Neuronal stem cell (in vitro differentiated cells): ENCODE measurements around the gene KIF16B.
A peak's percentile ranks its signal among the peaks of the same experiment; 100 is the strongest.

Experiments
- DNase-seq: peaks from one replicate; pipeline ENCODE4 v3.0.0-alpha.2; 2013; ENCODE audit warnings: low spot score
- H2AFZ ChIP-seq: one replicate; pipeline ENCODE4 v1.6.1; 2013; ENCODE audit warnings: mild to moderate bottlenecking, low read length, inconsistent platforms
- H2AK5ac ChIP-seq: 2 replicates; pipeline ENCODE4 v1.6.1; 2013; ENCODE audit warnings: low read depth, mild to moderate bottlenecking, inconsistent platforms, low read length, moderate library complexity, mixed read lengths
- H2BK120ac ChIP-seq: 2 replicates; pipeline ENCODE4 v1.6.1; 2013; ENCODE audit warnings: low read depth, mild to moderate bottlenecking, inconsistent platforms, low read length, moderate library complexity, mixed read lengths
- H2BK12ac ChIP-seq: one replicate; pipeline ENCODE4 v1.6.1; 2013; ENCODE audit warnings: low read length, inconsistent platforms
- H2BK15ac ChIP-seq: 2 replicates; pipeline ENCODE4 v1.6.1; 2013; ENCODE audit warnings: mild to moderate bottlenecking, low read length, inconsistent platforms, mixed read lengths
- H2BK5ac ChIP-seq: one replicate; pipeline ENCODE4 v1.6.1; 2013; ENCODE audit warnings: inconsistent platforms, mild to moderate bottlenecking, low read length, moderate library complexity
- H3K14ac ChIP-seq: one replicate; pipeline ENCODE4 v1.6.1; 2013; ENCODE audit warnings: low read length, inconsistent platforms
- H3K18ac ChIP-seq: 2 replicates; pipeline ENCODE4 v1.6.1; 2013; ENCODE audit warnings: low read length, inconsistent platforms
- H3K23ac ChIP-seq: 2 replicates; pipeline ENCODE4 v1.6.1; 2013; ENCODE audit warnings: low read depth, mild to moderate bottlenecking, mixed read lengths, low read length, inconsistent platforms; ENCODE audit not compliant: poor library complexity
- H3K27ac ChIP-seq: replicated peaks from 3 replicates; pipeline ENCODE4 v1.5.1; 2013; ENCODE audit warnings: low read length, inconsistent platforms
- H3K27me3 ChIP-seq, 3 experiments: 2 replicates each; pipeline ENCODE4 v1.6.1; 2013; ENCODE audit warnings: low read length in 3 of 3, mild to moderate bottlenecking in 2 of 3, inconsistent platforms in 1 of 3, low read depth in 1 of 3, mixed read lengths in 1 of 3, moderate library complexity in 1 of 3; ENCODE audit not compliant: control insufficient read depth in 3 of 3, insufficient read depth in 3 of 3
- H3K36me3 ChIP-seq, 2 donors: replicated peaks in 1 of 2; 2 replicates each; pipeline ENCODE4 v1.6.1; 2013; ENCODE audit warnings: low read length in 2 of 2; ENCODE audit not compliant: control insufficient read depth in 2 of 2, insufficient read depth in 2 of 2
- H3K4ac ChIP-seq: 2 replicates; pipeline ENCODE4 v1.6.1; 2013; ENCODE audit warnings: inconsistent platforms, mild to moderate bottlenecking, low read length, moderate library complexity
- H3K4me1 ChIP-seq, 2 donors: 1 replicate in 1 of 2; 2 replicates in 1 of 2; pipeline ENCODE4 v1.6.1; 2013; ENCODE audit warnings: low read length in 2 of 2, low read depth in 1 of 2; ENCODE audit not compliant: control insufficient read depth in 2 of 2, insufficient read depth in 1 of 2
- H3K4me2 ChIP-seq: one replicate; pipeline ENCODE4 v1.6.1; 2013; ENCODE audit warnings: mild to moderate bottlenecking, low read length, inconsistent platforms; ENCODE audit not compliant: insufficient read depth, poor library complexity, severe bottlenecking
- H3K4me3 ChIP-seq, 2 donors: 2 replicates each; pipeline ENCODE4 v1.5.1; 2013; ENCODE audit warnings: low read length in 2 of 2, mild to moderate bottlenecking in 2 of 2, inconsistent platforms in 1 of 2, moderate library complexity in 1 of 2
- H3K79me1 ChIP-seq: one replicate; pipeline ENCODE4 v1.6.1; 2013; ENCODE audit warnings: low read depth, mild to moderate bottlenecking, inconsistent platforms, low read length, moderate library complexity
- H3K9ac ChIP-seq: one replicate; pipeline ENCODE4 v1.6.1; 2013; ENCODE audit warnings: mild to moderate bottlenecking, low read depth, low read length, inconsistent platforms; ENCODE audit not compliant: poor library complexity
- H3K9me3 ChIP-seq, 2 donors: replicated peaks in 1 of 2; 2 replicates each; pipeline versions ENCODE3 to v1.6.1; 2013; ENCODE audit warnings: low read length in 2 of 2, mild to moderate bottlenecking in 2 of 2, inconsistent platforms in 1 of 2, low read depth in 1 of 2, mixed read lengths in 1 of 2, moderate library complexity in 1 of 2; ENCODE audit not compliant: control insufficient read depth in 2 of 2, insufficient read depth in 1 of 2
- H4K8ac ChIP-seq: one replicate; pipeline ENCODE4 v1.6.1; 2013; ENCODE audit warnings: low read depth, mild to moderate bottlenecking, inconsistent platforms, low read length, moderate library complexity
- H4K91ac ChIP-seq: one replicate; pipeline ENCODE4 v1.6.1; 2013; ENCODE audit warnings: low read length, low read depth, mild to moderate bottlenecking, inconsistent platforms; ENCODE audit not compliant: poor library complexity
- WGBS, 2 donors: extraction: QIAGEN DNeasy Blood & Tissue Kit; methylation state at CpG; one replicate each; pipeline ENCODE4 v1.1.7; 2013; ENCODE audit warnings: missing lambda C conversion rate in 2 of 2, mixed read lengths in 1 of 2; ENCODE audit not compliant: insufficient read length in 2 of 2, insufficient replicate concordance in 1 of 2; ENCODE audit errors: extremely low coverage in 2 of 2; 5-methylcytosine and 5-hydroxymethylcytosine counted together

KIF16B gene

GRCh38 chr20:16583474-16583873 is 10.2 kb upstream of the KIF16B start:
- Histone ChIP-seq H3K18ac (no peak overlapping the region), H3K27ac (no peak overlapping the region), H4K8ac (no peak overlapping the region), H3K4me1 (peaks cover 0 to 1% of the 10 kb centered on the region in 2 donors), H2BK5ac (no peak overlapping the region), H2BK15ac (no peak overlapping the region), H3K4ac (no peak overlapping the region), H3K79me1 (no peaks in the 10 kb centered on the region), H3K9ac (no peak overlapping the region), H2AK5ac (no peak overlapping the region), H4K91ac (no peak overlapping the region), H3K23ac (no peak overlapping the region), H3K36me3 (no peaks in the 10 kb centered on the region), H3K27me3 (no peaks in the 10 kb centered on the region), H3K9me3 (peaks cover 2 to 5% of the 10 kb centered on the region in 2 donors), H3K14ac (no peak overlapping the region), H3K4me3 (no peak overlapping the region), H3K4me2 (no peak overlapping the region), H2BK120ac (no peak overlapping the region), H2BK12ac (no peak overlapping the region), H2AFZ (no peak overlapping the region)
- no peak for DNase-seq
- WGBS, 2 donors: no CpG with 5 or more reads among the region's 2 CpGs

DNA sequence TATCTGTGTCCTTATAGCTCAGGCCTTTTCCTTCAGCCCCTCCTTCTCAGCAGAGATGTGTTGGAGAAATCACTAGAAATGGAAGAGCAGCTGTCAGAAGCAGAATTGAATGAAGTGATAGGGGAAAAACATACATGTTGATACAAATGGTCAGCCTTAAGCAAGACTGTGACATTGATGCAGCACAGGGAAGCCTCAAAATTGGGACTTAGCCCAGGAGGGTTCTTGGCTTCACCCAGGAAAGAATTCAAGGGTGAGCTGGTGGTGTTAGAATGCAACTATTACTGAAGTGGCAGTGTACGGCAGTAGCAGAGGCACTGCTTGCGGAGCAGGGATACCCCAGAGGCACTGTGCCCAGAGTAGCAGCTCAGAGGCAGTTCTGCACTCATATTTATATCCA is 8.0 kb upstream of the KIF16B start:
- H3K23ac ChIP-seq: no peak overlapping the region
- peaks cover 0 to 1% of the 10 kb centered on the region in 2 donors for H3K4me1 ChIP-seq
- H3K36me3 ChIP-seq: no peaks in the 10 kb centered on the region
- H2BK120ac ChIP-seq: no peak overlapping the region
- no peak overlapping the region for H3K4me2 ChIP-seq
- H3K27me3 ChIP-seq: no peaks in the 10 kb centered on the region
- no peak overlapping the region for H4K8ac ChIP-seq
- H2BK12ac ChIP-seq: no peak overlapping the region
- H3K4me3 ChIP-seq: no peak overlapping the region
- H3K79me1 ChIP-seq: no peaks in the 10 kb centered on the region
- H3K4ac ChIP-seq: no peak overlapping the region
- H3K27ac ChIP-seq: no peak overlapping the region
- no peak overlapping the region for H2BK15ac ChIP-seq
- no peak overlapping the region for H3K14ac ChIP-seq
- H3K9me3 ChIP-seq: peaks cover 0 to 5% of the 10 kb centered on the region in 2 donors
- no peak overlapping the region for H4K91ac ChIP-seq
- no CpG with 5 or more reads among the region's 2 CpGs for WGBS, 2 donors
- H2BK5ac ChIP-seq: no peak overlapping the region
- no peak overlapping the region for H2AFZ ChIP-seq
- H3K9ac ChIP-seq: no peak overlapping the region
- no peak for DNase-seq
- H3K18ac ChIP-seq: no peak overlapping the region
- H2AK5ac ChIP-seq: no peak overlapping the region

DNA sequence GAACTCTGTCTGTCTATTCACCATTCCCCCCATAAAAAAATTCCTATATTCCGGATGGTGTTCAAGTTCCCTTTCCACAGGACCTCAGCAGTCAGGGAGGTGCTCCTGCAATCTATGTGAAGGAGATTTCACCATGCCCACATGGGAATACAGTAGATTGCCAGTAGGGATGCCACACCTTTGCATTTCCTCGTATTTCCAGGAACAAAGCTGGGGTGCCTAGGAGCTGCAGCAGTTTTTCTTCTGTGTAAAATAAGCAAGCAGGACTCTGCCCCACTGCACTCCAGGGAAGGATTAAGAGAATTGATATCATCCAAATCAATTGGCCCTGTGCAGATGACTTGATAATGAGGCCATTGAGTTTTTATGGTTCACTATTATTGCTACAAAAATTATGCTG is 7.4 kb upstream of the KIF16B start:
- H3K27ac ChIP-seq: no peak overlapping the region
- DNase-seq: no peak
- H3K27me3 ChIP-seq: no peaks in the 10 kb centered on the region

DNA sequence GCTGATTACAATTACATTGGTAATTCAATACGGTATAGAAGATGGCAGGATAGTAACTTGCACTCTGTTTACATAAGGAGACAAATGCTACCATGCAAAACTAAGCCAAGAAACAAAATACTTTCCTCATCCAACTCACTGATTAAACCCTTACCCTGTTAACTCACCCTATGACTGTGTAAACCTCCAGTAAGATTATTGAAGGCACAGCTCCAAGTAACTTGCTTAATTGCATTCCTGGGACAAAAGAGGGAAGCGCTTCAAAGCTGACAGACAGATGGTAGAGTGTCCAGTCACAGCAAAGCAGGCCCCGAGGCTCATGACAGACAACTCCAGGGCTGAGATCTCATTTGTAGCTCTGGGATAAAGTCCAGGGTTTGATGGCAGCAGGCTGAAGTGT is 6.9 kb upstream of the KIF16B start:
- Histone ChIP-seq H2BK120ac (no peak overlapping the region), H3K9me3 (peaks cover 0 to 5% of the 10 kb centered on the region in 2 donors), H4K8ac (no peak overlapping the region), H4K91ac (no peak overlapping the region), H3K4ac (no peak overlapping the region), H2AK5ac (no peak overlapping the region), H3K18ac (no peak overlapping the region), H3K79me1 (no peaks in the 10 kb centered on the region), H3K4me3 (no peak overlapping the region), H2BK15ac (no peak overlapping the region), H3K4me1 (peaks cover 0 to 4% of the 10 kb centered on the region in 2 donors), H3K4me2 (no peak overlapping the region), H2BK5ac (no peak overlapping the region), H3K27ac (no peak overlapping the region), H3K14ac (no peak overlapping the region), H3K9ac (no peak overlapping the region), H2BK12ac (no peak overlapping the region), H3K23ac (no peak overlapping the region), H2AFZ (peak overlapping the region; percentile 62), H3K36me3 (no peaks in the 10 kb centered on the region), H3K27me3 (no peaks in the 10 kb centered on the region)
- DNase-seq: no peak
- no CpG with 5 or more reads among the region's 3 CpGs for WGBS, 2 donors

More for the DNA sequence above, 7.4 kb upstream of the KIF16B start:
- H3K4me2 ChIP-seq: no peak overlapping the region
- no peak overlapping the region for H2AK5ac ChIP-seq
- no peak overlapping the region for H4K91ac ChIP-seq
- no peak overlapping the region for H2BK15ac ChIP-seq
- WGBS, 2 donors: no CpG with 5 or more reads among the region's 2 CpGs
- H4K8ac ChIP-seq: no peak overlapping the region
- H2BK12ac ChIP-seq: no peak overlapping the region
- H3K4me1 ChIP-seq: peaks cover 0 to 3% of the 10 kb centered on the region in 2 donors
- no peak overlapping the region for H3K4me3 ChIP-seq
- H2AFZ ChIP-seq: peak overlapping the region; percentile 62
- no peak overlapping the region for H2BK120ac ChIP-seq
- no peak overlapping the region for H3K9ac ChIP-seq
- H3K9me3 ChIP-seq: peaks cover 0 to 5% of the 10 kb centered on the region in 2 donors
- H3K23ac ChIP-seq: no peak overlapping the region
- no peak overlapping the region for H2BK5ac ChIP-seq
- H3K4ac ChIP-seq: no peak overlapping the region
- no peak overlapping the region for H3K14ac ChIP-seq
- H3K79me1 ChIP-seq: no peaks in the 10 kb centered on the region
- H3K18ac ChIP-seq: no peak overlapping the region
- no peaks in the 10 kb centered on the region for H3K36me3 ChIP-seq
